GM12878 (cell line): ENCODE measurements around the gene MPRIP. TPM values are rescaled to one million over a fixed set of nuclear protein-coding genes. Genes with fewer than 3 reads are reported as not detected.

Experiments used
- ATAC-seq: fragments of 200-7000 bp; cut with Tn5 transposase; 3 replicates; pipeline ENCODE4 v1.9.1; 2020; ENCODE audit warnings: mild to moderate bottlenecking, moderate library complexity
- BruUV-seq: library from RNA; stranded (reverse); fragments of 400-500 nt; replicated peaks from 2 replicates; lab custom pipeline; 2021; lab: Mats Ljungman, UMichigan
- CTCF ChIA-PET: fragments of 300-600 bp; sonication (Branson Sonifier 250); formaldehyde crosslinking; extraction: SDS; loops from one replicate; lab custom pipeline; 2021; ENCODE audit warnings: inconsistent platforms; lab: Yijun Ruan, JAX
- POLR2A ChIA-PET: fragments of 350-600 bp; formaldehyde crosslinking; extraction: SDS; loops from one replicate; lab custom pipeline; 2021; ENCODE audit warnings: inconsistent platforms; lab: Charles Lee
- RAD21 ChIA-PET: fragments of 300-600 bp; sonication (Branson Sonifier 250); formaldehyde crosslinking; loops from one replicate; lab custom pipeline; 2023; ENCODE audit warnings: antibody characterized with exemption; ENCODE audit not compliant: unreplicated experiment; lab: Charles Lee
- SMC1A ChIA-PET: fragments of 300-600 bp; sonication (Branson Sonifier 250); formaldehyde crosslinking; loops from one replicate; lab custom pipeline; 2023; ENCODE audit not compliant: unreplicated experiment, uncharacterized antibody; lab: Charles Lee
- DNase-seq: peaks from one replicate; pipeline ENCODE4 v3.0.0-alpha.2; 2011; ENCODE audit warnings: low read depth, low spot score
- FAIRE-seq: peaks from 3 replicates; lab custom pipeline; 2011; peaks lifted over from hg19 to GRCh38; lab: Jason Lieb, UNC
- H2AFZ ChIP-seq: 2 replicates; pipeline ENCODE4 v1.6.0; 2011; ENCODE audit warnings: low read depth, low read length, control low read depth; ENCODE audit not compliant: control insufficient read depth
- H3K27ac ChIP-seq: 2 replicates; pipeline ENCODE4 v1.5.1; 2011; ENCODE audit warnings: control low read depth; ENCODE audit not compliant: control insufficient read depth, insufficient read depth
- H3K27me3 ChIP-seq, 2 experiments: replicated peaks in 1 of 2; 2 replicates each; pipeline versions ENCODE4 v1.6.0 to v1.6.1; 2011; ENCODE audit warnings: low read length in 1 of 2; ENCODE audit not compliant: control insufficient read depth in 2 of 2, insufficient read depth in 2 of 2
- H3K36me3 ChIP-seq, 2 experiments: 2 replicates each; pipeline ENCODE4 v1.5.1; 2011; ENCODE audit warnings: low read length in 1 of 2; ENCODE audit not compliant: control insufficient read depth in 2 of 2, insufficient read depth in 2 of 2
- H3K4me1 ChIP-seq: 2 replicates; pipeline ENCODE4 v1.6.1; 2011; ENCODE audit warnings: mild to moderate bottlenecking, low read length, moderate library complexity, mixed read lengths; ENCODE audit not compliant: control insufficient read depth, insufficient read depth
- H3K4me2 ChIP-seq: 2 replicates; pipeline ENCODE4 v1.6.0; 2011; ENCODE audit warnings: control low read depth; ENCODE audit not compliant: control insufficient read depth, insufficient read depth
- H3K4me3 ChIP-seq: fragments of 200-600 bp; sonication (generic); 2 replicates; pipeline ENCODE4 v1.5.1; 2016
- H3K79me2 ChIP-seq: 2 replicates; pipeline ENCODE4 v1.6.0; 2011; ENCODE audit warnings: low read length; ENCODE audit not compliant: control insufficient read depth, insufficient read depth
- H3K9ac ChIP-seq: 2 replicates; pipeline ENCODE4 v1.8.0; 2011; ENCODE audit warnings: low read length, control low read depth, mixed read lengths; ENCODE audit not compliant: control insufficient read depth, insufficient read depth
- H3K9me3 ChIP-seq: replicated peaks from 3 replicates; pipeline ENCODE4 v1.5.1; 2011; ENCODE audit warnings: mild to moderate bottlenecking, low read length; ENCODE audit not compliant: control insufficient read depth, insufficient read depth
- H4K20me1 ChIP-seq: 2 replicates; pipeline ENCODE4 v1.6.0; 2011; ENCODE audit not compliant: control insufficient read depth, insufficient read depth
- BHLHE40 ChIP-seq, 2 experiments: fragments of 450-650 bp in 1 of 2; IDR thresholded peaks; 2 replicates each; pipeline ENCODE4 v1.6.1; 2011 to 2017; ENCODE audit warnings: low read depth in 2 of 2, borderline replicate concordance in 1 of 2, improper control_type of control experiment in 1 of 2, low read length in 1 of 2, mild to moderate bottlenecking in 1 of 2
- CHD1 ChIP-seq: IDR thresholded peaks from 2 replicates; pipeline ENCODE4 v1.6.1; 2012; ENCODE audit warnings: low read depth, low read length, improper control_type of control experiment
- ESRRA ChIP-seq: IDR thresholded peaks from 2 replicates; pipeline ENCODE4 v1.6.1; 2012; ENCODE audit warnings: mild to moderate bottlenecking, low read length, improper control_type of control experiment
- MEF2A ChIP-seq: IDR thresholded peaks from 2 replicates; pipeline ENCODE4 v1.6.1; 2011; ENCODE audit warnings: low read depth, mild to moderate bottlenecking, low read length, moderate library complexity; ENCODE audit not compliant: insufficient read depth
- RBBP5 ChIP-seq: fragments of 200-600 bp; sonication (generic); conservative IDR thresholded peaks from 2 replicates; pipeline ENCODE4 v1.6.1; 2016
- SMAD1 ChIP-seq: fragments of 450-650 bp; IDR thresholded peaks from 2 replicates; pipeline ENCODE4 v1.6.1; 2018; ENCODE audit warnings: mild to moderate bottlenecking, low read depth; ENCODE audit not compliant: partially characterized antibody
- TCF12 ChIP-seq: IDR thresholded peaks from 2 replicates; pipeline ENCODE4 v1.6.1; 2011; ENCODE audit warnings: low read depth, mild to moderate bottlenecking, low read length
- YBX1 ChIP-seq: fragments of 450-650 bp; IDR thresholded peaks from 2 replicates; pipeline ENCODE4 v1.6.1; 2016; ENCODE audit warnings: antibody characterized with exemption
- ZNF207 ChIP-seq: fragments of 450-650 bp; IDR thresholded peaks from 2 replicates; pipeline ENCODE4 v1.6.1; 2014; ENCODE audit warnings: antibody characterized with exemption, mild to moderate bottlenecking, borderline replicate concordance
- WGBS: methylation state at CpG from one replicate; pipeline ENCODE4 v1.1.6; 2016; ENCODE audit warnings: low lambda C conversion rate; ENCODE audit not compliant: insufficient replicate concordance, insufficient coverage; ENCODE audit errors: missing lambda C conversion rate; 5-methylcytosine and 5-hydroxymethylcytosine counted together
- in situ Hi-C: fragments of 300-500 bp; cut with MboI; formaldehyde crosslinking; loops from 9 replicates; pipeline ENCODE4 v1.14.3; 2018; ENCODE audit warnings: mixed read lengths
- intact Hi-C: fragments of 100-400 bp; cut with micrococcal nuclease; formaldehyde crosslinking; loops from one replicate; pipeline ENCODE4 v1.14.2; 2022; ENCODE audit not compliant: unreplicated experiment
- polyA plus RNA-seq, 11 experiments: library from polyadenylated mRNA; depleted of rRNA in 4 of 11; unstranded in 6 of 11; stranded (reverse) in 5 of 11; fragments of >200 nt; fragmentation: Nextera tagmentation in 4 of 11; fragmentation: Illumina TruSeq in 1 of 11; extraction: Ambion mirVana in 4 of 11; extraction: Trizol in 1 of 11; gene quantifications; 1 replicate in 1 of 11; 2 replicates in 10 of 11; pipeline versions ENCODE4 v1.2.1 to v1.2.3, GENCODE V29; 2011 to 2016; ENCODE audit warnings: inconsistent platforms in 2 of 11, missing spikeins in 2 of 11, low read depth in 1 of 11
- total RNA-seq, 4 experiments: library from RNA; depleted of rRNA in 3 of 4; stranded (reverse); fragments of >200 nt in 3 of 4; fragmentation: Illumina TruSeq in 1 of 4; extraction: Trizol in 1 of 4; gene quantifications; 2 replicates each; pipeline versions ENCODE4 v1.2.1 to v1.2.3, GENCODE V29; 2013 to 2021

The MPRIP gene
- total and polyA plus RNA-seq, 10 of the 15 experiments (the other 5 are each of a cell fraction or from before 2014, with no cell fraction given): 16.5 to 168 (median 71.7) TPM

DNA sequence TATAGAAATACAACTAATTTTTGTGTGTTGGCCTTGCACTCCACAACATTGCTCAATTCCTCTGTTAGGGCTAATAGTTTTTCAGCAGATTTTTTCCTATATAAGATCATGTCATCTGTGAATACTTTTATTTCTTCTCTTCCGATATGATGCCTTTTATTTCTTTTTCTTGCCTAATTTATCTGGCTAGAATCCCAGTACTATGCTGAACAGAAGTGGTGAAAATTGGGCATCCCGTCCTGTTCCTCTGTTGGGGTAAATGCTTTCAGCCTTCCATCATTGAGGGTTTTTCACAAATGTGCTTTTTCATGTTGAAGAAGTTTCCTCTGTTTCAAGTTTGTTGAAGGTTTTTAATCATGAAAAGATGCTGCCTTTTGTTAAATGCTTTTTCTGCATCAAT, 47.6 kb upstream of the MPRIP start:
- no peaks in the 10 kb centered on the region for H3K27me3 ChIP-seq
- POLR2A ChIA-PET: interaction anchor here (21.9 kb wide), 1 partner anchor 24 kb away, joined by 656 read pairs; the partner anchor contains the start of gene TNFRSF13B
- ATAC-seq (no peak), DNase-seq (no peak), FAIRE-seq (no peak)
- CTCF ChIA-PET: interaction anchor here (8.5 to 11.9 kb wide), 2 partner anchors 24 to 81 kb away, joined by 92 to 361 read pairs; partner anchors contain the start of gene TNFRSF13B
- no TSS peak for BruUV-seq
- H3K36me3 ChIP-seq: no peaks in the 10 kb centered on the region
- H3K9ac ChIP-seq: no peak overlapping the region
- SMC1A ChIA-PET: interaction anchor here (3.9 to 21.7 kb wide), 2 partner anchors 23 to 80 kb away, joined by 43 to 812 read pairs; partner anchors contain the start of gene TNFRSF13B
- RAD21 ChIA-PET: interaction anchor here (22.6 kb wide), 1 partner anchor 28 kb away, joined by 913 read pairs; the partner anchor contains the start of gene TNFRSF13B
- H3K27ac ChIP-seq: no peak overlapping the region
- H3K9me3 ChIP-seq: no peaks in the 10 kb centered on the region
- no peak overlapping the region for H2AFZ ChIP-seq
- peaks cover 13% of the 10 kb centered on the region for H3K79me2 ChIP-seq
- TF ChIP-seq MEF2A (no peak), YBX1 (no peak), CHD1 (no peak), TCF12 (no peak), SMAD1 (no peak), ZNF207 (no peak), ESRRA (no peak), BHLHE40 (IDR thresholded peaks at IDR 0.05; ENCODE audit: borderline replicate concordance in 1 of 2, low read depth in 2 of 2, low read length in 1 of 2) (no peak), RBBP5 (no peak)
- intact Hi-C loops (loop anchor here (10.0 kb wide), 1 partner anchor 50 kb away; no protein-coding TSS in a partner anchor), in situ Hi-C loops (loop anchor here (25.0 kb wide), 1 partner anchor 1918 kb away; no protein-coding TSS in a partner anchor)
- H3K4me3 ChIP-seq: no peak overlapping the region
- peaks cover 22% of the 10 kb centered on the region for H3K4me1 ChIP-seq
- H4K20me1 ChIP-seq: no peaks in the 10 kb centered on the region
- WGBS: 85% methylated on average over 2 of the region's 2 CpGs
- H3K4me2 ChIP-seq: no peak overlapping the region
